Heart left ventricle (tissue), 13 donors: ENCODE measurements around the gene DCLK1.

ENCODE experiments used
- CTCF ChIP-seq, 12 donors: fragments of 200-600 bp; sonication (generic) in 4 of 12; IDR thresholded peaks; one replicate each; pipeline versions ENCODE4 v1.5.0 to v1.8.0; 2018 to 2022; ENCODE audit warnings: antibody characterized with exemption in 12 of 12, mild to moderate bottlenecking in 5 of 12
- POLR2A ChIP-seq, 2 donors: fragments of 450-650 bp; IDR thresholded peaks; one replicate each; pipeline ENCODE4 v1.6.1; 2017; ENCODE audit warnings: antibody characterized with exemption in 2 of 2, mild to moderate bottlenecking in 2 of 2, moderate library complexity in 2 of 2
- donor health status: ischemic (EF 13 %, LVEDD 7.1; RV severe dilation, severe dysfunction).
- donor health status: DM: no; HTN: yes; CAD: no.
- donor health status: DM: no; HTN: no; CAD: no.
- donor health status: ischemic (EF 25% LVEDD 6.9; RV normal size, moderate dysfunction).
- donor health status: ischemic (EF 25% LVEDD 5.7; RV mildly dilated, moderate dysfunction).
- donor health status: ischemic (EF 35%, LVEDD 5.7; RV mildly dilated, moderate dysfunction).
- donor health status: nonischemic (EF 11% LVEDD 7.7; RV severe dilation, severe dysfunction).
- donor health status: DM: yes; HTN: yes; CAD: no.
- donor health status: PGD.
- donor health status: ischemic (EF 29% LVEDD 5.4; RV normal size, mild dysfunction).
- donor health status: nonischemic (EF 23%, LVEDD 6.1; RV moderate dilation, normal function).

GRCh38 chr13:35908226-35908625 is 223.0 kb downstream of the DCLK1 start:
- TF ChIP-seq CTCF (IDR thresholded peaks at IDR 0.05) (no peak), POLR2A (IDR thresholded peaks at IDR 0.05) (no peak)
